Stimulated activated CD8-positive, alpha-beta memory T cell treated with anti-CD3 and anti-CD28 coated beads, Interleukin-4, amount 100 ng/mL, for 48 hours (primary cell): ENCODE results near the gene HRH4.
A peak's percentile ranks its signal among the peaks of the same experiment; 100 is the strongest.

ENCODE experiments used
- DNase-seq: peaks from one replicate; pipeline ENCODE4 v3.0.0-alpha.2; 2020

The HRH4 gene

GRCh38 chr18:24460388-24460787, at the start of gene HRH4:
TSS of gene HRH4 (plus strand) at chr18:24460637. CDS start at chr18:24460729, 92 bp downstream.
- no peak for DNase-seq

- no peak for DNase-seq
Measured at GRCh38 chr18:24413148-24413547, 47.3 kb upstream of the HRH4 start.

- peak; percentile 38 for DNase-seq
Measured at GRCh38 chr18:24414349-24415003, 46.0 kb upstream of the HRH4 start.

- no peak for DNase-seq
Measured at GRCh38 chr18:24417480-24417879, 43.0 kb upstream of the HRH4 start.

- no peak for DNase-seq
Measured at GRCh38 chr18:24420551-24420950, 39.9 kb upstream of the HRH4 start.

GRCh38 chr18:24421831-24422230, 38.6 kb upstream of the HRH4 start:
- DNase-seq = no peak

- no peak for DNase-seq
Measured at GRCh38 chr18:24426073-24426397, 34.4 kb upstream of the HRH4 start.

GRCh38 chr18:24426398-24427294, 33.8 kb upstream of the HRH4 start, which contains the start of gene IMPACT:
TSS of gene IMPACT (plus strand) at chr18:24426670. CDS start at chr18:24426757, 87 bp downstream.
- DNase-seq = peak; percentile 84

GRCh38 chr18:24427484-24427883, 33.0 kb upstream of the HRH4 start:
- DNase-seq = no peak

- DNase-seq = no peak
Measured at GRCh38 chr18:24428709-24429108, 31.7 kb upstream of the HRH4 start.

GRCh38 chr18:24429188-24429587, 31.2 kb upstream of the HRH4 start:
- no peak for DNase-seq

- DNase-seq = no peak
Measured at GRCh38 chr18:24432618-24433017, 27.8 kb upstream of the HRH4 start.

- no peak for DNase-seq
Measured at GRCh38 chr18:24436939-24437338, 23.5 kb upstream of the HRH4 start.

- no peak for DNase-seq
Measured at GRCh38 chr18:24443870-24444269, 16.6 kb upstream of the HRH4 start.

GRCh38 chr18:24446453-24446852, 14.0 kb upstream of the HRH4 start:
- no peak for DNase-seq

GRCh38 chr18:24446953-24447538, 13.4 kb upstream of the HRH4 start:
- no peak for DNase-seq

- no peak for DNase-seq
Measured at GRCh38 chr18:24447961-24448360, 12.5 kb upstream of the HRH4 start.

GRCh38 chr18:24456549-24456948, 3.9 kb upstream of the HRH4 start:
- no peak for DNase-seq

GRCh38 chr18:24459772-24460171, 665 bp upstream of the HRH4 start:
- DNase-seq = no peak

- DNase-seq = no peak
Measured at GRCh38 chr18:24461996-24462395, 1.6 kb downstream of the HRH4 start.

GRCh38 chr18:24462838-24463775, 2.7 kb downstream of the HRH4 start:
- DNase-seq = no peak

- DNase-seq = no peak
Measured at GRCh38 chr18:24465486-24465885, 5.0 kb downstream of the HRH4 start.

GRCh38 chr18:24466771-24467170, 6.3 kb downstream of the HRH4 start:
- no peak for DNase-seq
